Mesenchymal stem cell (in vitro differentiated cells and primary cell): ENCODE data around the gene SARS2.
A peak's percentile ranks its signal among the peaks of the same experiment; 100 is the strongest.

Source experiments
- DNase-seq: peaks from one replicate; pipeline ENCODE4 v3.0.0-alpha.2; 2013
- H2AFZ ChIP-seq: one replicate; pipeline ENCODE4 v1.6.1; 2013; ENCODE audit warnings: low read depth, mild to moderate bottlenecking, control low read depth, inconsistent platforms, low read length, moderate library complexity
- H2AK5ac ChIP-seq: 2 replicates; pipeline ENCODE4 v1.6.1; 2013; ENCODE audit warnings: low read length, moderate library complexity, mild to moderate bottlenecking, inconsistent platforms; ENCODE audit not compliant: severe bottlenecking
- H2BK120ac ChIP-seq: one replicate; pipeline ENCODE4 v1.6.1; 2013; ENCODE audit warnings: low read depth, mild to moderate bottlenecking, inconsistent platforms, low read length, moderate library complexity
- H2BK12ac ChIP-seq, 2 experiments: one replicate each; pipeline ENCODE4 v1.6.1; 2013; ENCODE audit warnings: inconsistent platforms in 2 of 2, low read length in 2 of 2, mild to moderate bottlenecking in 2 of 2, moderate library complexity in 2 of 2, control low read depth in 1 of 2
- H2BK15ac ChIP-seq: one replicate; pipeline ENCODE4 v1.6.1; 2013; ENCODE audit warnings: mild to moderate bottlenecking, low read depth, inconsistent platforms; ENCODE audit not compliant: poor library complexity, severe bottlenecking
- H2BK5ac ChIP-seq: 2 replicates; pipeline ENCODE4 v1.6.1; 2013; ENCODE audit warnings: low read depth, mild to moderate bottlenecking, low read length, control low read depth, inconsistent platforms; ENCODE audit not compliant: poor library complexity, severe bottlenecking
- H3K14ac ChIP-seq, 2 experiments: one replicate each; pipeline ENCODE4 v1.6.1; 2013; ENCODE audit warnings: inconsistent platforms in 2 of 2, low read length in 2 of 2, control low read depth in 1 of 2, mild to moderate bottlenecking in 1 of 2, moderate library complexity in 1 of 2
- H3K18ac ChIP-seq, 2 experiments: one replicate each; pipeline ENCODE4 v1.6.1; 2013; ENCODE audit warnings: inconsistent platforms in 2 of 2, low read length in 2 of 2, control low read depth in 1 of 2, low read depth in 1 of 2, mild to moderate bottlenecking in 1 of 2
- H3K23ac ChIP-seq, 2 experiments: one replicate each; pipeline ENCODE4 v1.6.1; 2013; ENCODE audit warnings: inconsistent platforms in 2 of 2, low read length in 2 of 2, mild to moderate bottlenecking in 2 of 2, moderate library complexity in 2 of 2, control low read depth in 1 of 2
- H3K27ac ChIP-seq: 2 replicates; pipeline ENCODE4 v1.5.1; 2013; ENCODE audit warnings: mild to moderate bottlenecking, moderate library complexity, low read length, control low read depth, inconsistent platforms; ENCODE audit not compliant: poor library complexity, severe bottlenecking
- H3K27me3 ChIP-seq, 2 experiments: 2 replicates each; pipeline versions ENCODE4 v1.6.1 to v1.7.0; 2013; ENCODE audit warnings: low read length in 2 of 2, mild to moderate bottlenecking in 2 of 2, moderate library complexity in 2 of 2, control low read depth in 1 of 2, inconsistent platforms in 1 of 2; ENCODE audit not compliant: control insufficient read depth in 1 of 2, insufficient read depth in 1 of 2
- H3K36me3 ChIP-seq, 2 experiments: 2 replicates each; pipeline versions ENCODE4 v1.6.1 to v1.7.0; 2013; ENCODE audit warnings: low read length in 2 of 2, control low read depth in 1 of 2, inconsistent platforms in 1 of 2, low read depth in 1 of 2, mild to moderate bottlenecking in 1 of 2; ENCODE audit not compliant: insufficient read depth in 2 of 2, control insufficient read depth in 1 of 2
- H3K4ac ChIP-seq, 2 experiments: one replicate each; pipeline ENCODE4 v1.6.1; 2013; ENCODE audit warnings: inconsistent platforms in 2 of 2, low read length in 2 of 2, mild to moderate bottlenecking in 2 of 2, moderate library complexity in 2 of 2, control low read depth in 1 of 2, low read depth in 1 of 2
- H3K4me1 ChIP-seq: 2 replicates; pipeline ENCODE4 v1.6.1; 2013; ENCODE audit warnings: low read depth, low read length, control low read depth; ENCODE audit not compliant: control insufficient read depth, insufficient read depth
- H3K4me2 ChIP-seq: 2 replicates; pipeline ENCODE4 v1.6.1; 2013; ENCODE audit warnings: low read length, mild to moderate bottlenecking, inconsistent platforms; ENCODE audit not compliant: poor library complexity, severe bottlenecking
- H3K4me3 ChIP-seq, 2 experiments: 2 replicates each; pipeline versions ENCODE4 v1.5.1 to v1.7.0; 2013; ENCODE audit warnings: low read length in 2 of 2, mild to moderate bottlenecking in 2 of 2, control low read depth in 1 of 2, low read depth in 1 of 2; ENCODE audit not compliant: insufficient read depth in 1 of 2
- H3K79me1 ChIP-seq: replicated peaks from 2 replicates; pipeline ENCODE4 v1.6.1; 2013; ENCODE audit warnings: mild to moderate bottlenecking, control low read depth, low read length, inconsistent platforms; ENCODE audit not compliant: poor library complexity, severe bottlenecking
- H3K9ac ChIP-seq: 2 replicates; pipeline ENCODE4 v1.7.0; 2013; ENCODE audit warnings: mild to moderate bottlenecking, low read length, moderate library complexity
- H3K9me3 ChIP-seq: 2 replicates; pipeline ENCODE4 v1.7.0; 2013; ENCODE audit warnings: mild to moderate bottlenecking, low read length; ENCODE audit not compliant: control insufficient read depth
- H4K8ac ChIP-seq: one replicate; pipeline ENCODE4 v1.6.1; 2013; ENCODE audit warnings: inconsistent platforms, mild to moderate bottlenecking, low read length, moderate library complexity
- H4K91ac ChIP-seq: one replicate; pipeline ENCODE4 v1.6.1; 2013; ENCODE audit warnings: mild to moderate bottlenecking, low read length, inconsistent platforms
- WGBS: methylation state at CpG from one replicate; pipeline ENCODE4 v1.1.7; 2013; ENCODE audit warnings: mixed read lengths; 5-methylcytosine and 5-hydroxymethylcytosine counted together

The SARS2 gene

GRCh38 chr19:38953677-38954076 is 23.1 kb upstream of the SARS2 start:
- Histone ChIP-seq H3K36me3 (peaks cover 2 to 10% of the 10 kb centered on the region in 2 experiments), H3K4me3 (peak overlapping the region in 1 of 2 experiments; percentile 15), H2AFZ (no peak overlapping the region), H3K79me1 (peaks cover 14% of the 10 kb centered on the region), H2BK12ac (no peak overlapping the region), H3K9me3 (no peaks in the 10 kb centered on the region), H2BK5ac (no peak overlapping the region), H3K14ac (no peak overlapping the region), H3K18ac (no peak overlapping the region), H2BK15ac (no peak overlapping the region), H3K23ac (no peak overlapping the region), H2AK5ac (peak overlapping the region; percentile 99), H3K9ac (no peak overlapping the region), H3K27ac (peak overlapping the region; percentile 52), H3K27me3 (no peaks in the 10 kb centered on the region), H4K91ac (no peak overlapping the region), H4K8ac (no peak overlapping the region), H2BK120ac (no peak overlapping the region), H3K4me2 (no peak overlapping the region), H3K4ac (no peak overlapping the region), H3K4me1 (peaks cover 30% of the 10 kb centered on the region)
- DNase-seq: no peak
- WGBS: 57% methylated on average over 4 of the region's 4 CpGs

- DNase-seq: peak; percentile 49
- H4K8ac ChIP-seq: no peak overlapping the region
- H3K4ac ChIP-seq: no peak overlapping the region
- no peaks in the 10 kb centered on the region for H3K27me3 ChIP-seq
- H2BK120ac ChIP-seq: no peak overlapping the region
- H4K91ac ChIP-seq: no peak overlapping the region
- H3K18ac ChIP-seq: no peak overlapping the region
- no peak overlapping the region for H3K4me3 ChIP-seq
- H2BK12ac ChIP-seq: no peak overlapping the region
- H3K9ac ChIP-seq: no peak overlapping the region
- H2BK15ac ChIP-seq: no peak overlapping the region
- H3K79me1 ChIP-seq: peaks cover 11% of the 10 kb centered on the region
- peak overlapping the region; percentile 87 for H3K27ac ChIP-seq
- no peak overlapping the region for H2AFZ ChIP-seq
- H3K4me2 ChIP-seq: peak overlapping the region; percentile 53
- peaks cover 5 to 18% of the 10 kb centered on the region in 2 experiments for H3K36me3 ChIP-seq
- H2BK5ac ChIP-seq: peak overlapping the region; percentile 59
- peak overlapping the region; percentile 96 for H2AK5ac ChIP-seq
- H3K23ac ChIP-seq: no peak overlapping the region
- peaks cover 30% of the 10 kb centered on the region for H3K4me1 ChIP-seq
- WGBS: 74% methylated on average over 13 of the region's 13 CpGs
- no peak overlapping the region for H3K14ac ChIP-seq
- H3K9me3 ChIP-seq: no peaks in the 10 kb centered on the region
Measured at GRCh38 chr19:38952395-38953165, 22.0 kb upstream of the SARS2 start.

- Histone ChIP-seq H3K18ac (no peak overlapping the region), H2BK120ac (no peak overlapping the region), H4K91ac (no peak overlapping the region), H2BK5ac (no peak overlapping the region), H3K27ac (no peak overlapping the region), H3K9ac (no peak overlapping the region), H3K4me1 (peaks cover 29% of the 10 kb centered on the region), H3K4ac (no peak overlapping the region), H3K79me1 (peaks cover 11% of the 10 kb centered on the region), H2AK5ac (no peak overlapping the region), H3K36me3 (peaks cover 19 to 28% of the 10 kb centered on the region in 2 experiments), H3K9me3 (no peaks in the 10 kb centered on the region), H3K4me3 (no peak overlapping the region), H2AFZ (no peak overlapping the region), H2BK15ac (no peak overlapping the region), H3K23ac (no peak overlapping the region), H3K14ac (no peak overlapping the region), H2BK12ac (no peak overlapping the region), H3K4me2 (no peak overlapping the region), H3K27me3 (no peaks in the 10 kb centered on the region), H4K8ac (no peak overlapping the region)
- WGBS: 50% methylated on average over 1 of the region's 3 CpGs
- DNase-seq: no peak
Measured at GRCh38 chr19:38951187-38951586, 20.6 kb upstream of the SARS2 start.

GRCh38 chr19:38949580-38950367 is 19.2 kb upstream of the SARS2 start:
- Histone ChIP-seq H3K9me3 (no peaks in the 10 kb centered on the region), H3K9ac (no peak overlapping the region), H3K27ac (no peak overlapping the region), H3K79me1 (peaks cover 11% of the 10 kb centered on the region), H4K8ac (peak overlapping the region; percentile 71), H3K36me3 (peaks cover 27 to 42% of the 10 kb centered on the region in 2 experiments), H3K14ac (peak overlapping the region in 1 of 2 experiments; percentile 51), H3K18ac (peak overlapping the region in 1 of 2 experiments; percentile 71), H3K4me3 (peak overlapping the region; percentile 11 to 70), H2BK15ac (no peak overlapping the region), H3K23ac (peak overlapping the region in 1 of 2 experiments; percentile 46), H2BK12ac (peak overlapping the region in 1 of 2 experiments; percentile 23), H3K4ac (peak overlapping the region; percentile 7 to 53), H2AFZ (no peak overlapping the region), H3K4me2 (no peak overlapping the region), H3K4me1 (peaks cover 26% of the 10 kb centered on the region), H2BK120ac (no peak overlapping the region), H2BK5ac (no peak overlapping the region), H3K27me3 (no peaks in the 10 kb centered on the region), H2AK5ac (no peak overlapping the region), H4K91ac (no peak overlapping the region)
- peak; percentile 77 for DNase-seq
- WGBS: 40% methylated on average over 71 of the region's 72 CpGs
